ENCODE measurements around the gene TMEM181. TPM values are rescaled to one million over a fixed set of nuclear protein-coding genes. Genes with fewer than 3 reads are reported as not detected.

The TMEM181 gene
- total and polyA plus RNA-seq, 2 experiments from 2014 or later: 20.0 to 46.9 TPM

DNA sequence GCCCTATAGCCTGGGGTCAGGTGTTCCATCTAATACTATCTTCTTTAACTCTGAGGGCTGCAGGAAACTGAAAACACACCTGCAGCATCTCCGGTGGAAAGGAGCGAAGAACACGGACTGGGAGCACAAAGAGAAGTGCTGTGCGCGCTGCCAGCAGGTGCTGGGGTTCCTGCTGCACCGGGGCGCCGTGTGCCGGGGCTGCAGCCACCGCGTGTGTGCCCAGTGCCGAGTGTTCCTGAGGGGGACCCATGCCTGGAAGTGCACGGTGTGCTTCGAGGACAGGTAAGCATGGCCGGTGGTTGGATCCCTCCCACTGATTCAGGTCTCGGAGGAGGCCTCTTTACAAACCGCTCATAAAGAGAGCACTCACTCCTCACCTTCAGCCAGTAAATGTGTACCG is 105.4 kb downstream of the TMEM181 start:
- Histone ChIP-seq H3K79me2 (no peaks in the 10 kb centered on the region), H3K27me3 (no peaks in the 10 kb centered on the region), H4K20me1 (ENCODE audit: insufficient read depth, poor library complexity, severe bottlenecking) (no peaks in the 10 kb centered on the region), H3K27ac (no peak overlapping the region), H3K4me2 (no peak overlapping the region), H3K36me3 (replicated peaks; ENCODE audit: insufficient read depth, low read depth) (no peaks in the 10 kb centered on the region), H3K9me3 (ENCODE audit: low read depth) (no peaks in the 10 kb centered on the region), H2AFZ (no peak overlapping the region), H3K9me2 (replicated peaks; ENCODE audit: insufficient read depth) (no peaks in the 10 kb centered on the region), H3K4me1 (ENCODE audit: insufficient read depth) (peaks cover 32% of the 10 kb centered on the region), H3K4me3 (no peak overlapping the region)
- no peak for TF ChIP-seq EZH2 (IDR thresholded peaks at IDR 0.05; ENCODE audit: borderline replicate concordance)
- TF ChIP-seq, protein P1, sequence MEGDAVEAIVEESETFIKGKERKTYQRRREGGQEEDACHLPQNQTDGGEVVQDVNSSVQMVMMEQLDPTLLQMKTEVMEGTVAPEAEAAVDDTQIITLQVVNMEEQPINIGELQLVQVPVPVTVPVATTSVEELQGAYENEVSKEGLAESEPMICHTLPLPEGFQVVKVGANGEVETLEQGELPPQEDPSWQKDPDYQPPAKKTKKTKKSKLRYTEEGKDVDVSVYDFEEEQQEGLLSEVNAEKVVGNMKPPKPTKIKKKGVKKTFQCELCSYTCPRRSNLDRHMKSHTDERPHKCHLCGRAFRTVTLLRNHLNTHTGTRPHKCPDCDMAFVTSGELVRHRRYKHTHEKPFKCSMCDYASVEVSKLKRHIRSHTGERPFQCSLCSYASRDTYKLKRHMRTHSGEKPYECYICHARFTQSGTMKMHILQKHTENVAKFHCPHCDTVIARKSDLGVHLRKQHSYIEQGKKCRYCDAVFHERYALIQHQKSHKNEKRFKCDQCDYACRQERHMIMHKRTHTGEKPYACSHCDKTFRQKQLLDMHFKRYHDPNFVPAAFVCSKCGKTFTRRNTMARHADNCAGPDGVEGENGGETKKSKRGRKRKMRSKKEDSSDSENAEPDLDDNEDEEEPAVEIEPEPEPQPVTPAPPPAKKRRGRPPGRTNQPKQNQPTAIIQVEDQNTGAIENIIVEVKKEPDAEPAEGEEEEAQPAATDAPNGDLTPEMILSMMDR (IDR thresholded peaks at IDR 0.05; ENCODE audit: poor library complexity): no peak
- no peak for TF ChIP-seq EZH2phosphoT487 (IDR thresholded peaks at IDR 0.05; ENCODE audit: low read depth, severe bottlenecking, unreplicated experiment)
- no peak for DNase-seq (ENCODE audit: low spot score)
- 97% methylated on average over 18 of the region's 18 CpGs for WGBS (ENCODE audit: low lambda C conversion rate, missing lambda C conversion rate)

DNA sequence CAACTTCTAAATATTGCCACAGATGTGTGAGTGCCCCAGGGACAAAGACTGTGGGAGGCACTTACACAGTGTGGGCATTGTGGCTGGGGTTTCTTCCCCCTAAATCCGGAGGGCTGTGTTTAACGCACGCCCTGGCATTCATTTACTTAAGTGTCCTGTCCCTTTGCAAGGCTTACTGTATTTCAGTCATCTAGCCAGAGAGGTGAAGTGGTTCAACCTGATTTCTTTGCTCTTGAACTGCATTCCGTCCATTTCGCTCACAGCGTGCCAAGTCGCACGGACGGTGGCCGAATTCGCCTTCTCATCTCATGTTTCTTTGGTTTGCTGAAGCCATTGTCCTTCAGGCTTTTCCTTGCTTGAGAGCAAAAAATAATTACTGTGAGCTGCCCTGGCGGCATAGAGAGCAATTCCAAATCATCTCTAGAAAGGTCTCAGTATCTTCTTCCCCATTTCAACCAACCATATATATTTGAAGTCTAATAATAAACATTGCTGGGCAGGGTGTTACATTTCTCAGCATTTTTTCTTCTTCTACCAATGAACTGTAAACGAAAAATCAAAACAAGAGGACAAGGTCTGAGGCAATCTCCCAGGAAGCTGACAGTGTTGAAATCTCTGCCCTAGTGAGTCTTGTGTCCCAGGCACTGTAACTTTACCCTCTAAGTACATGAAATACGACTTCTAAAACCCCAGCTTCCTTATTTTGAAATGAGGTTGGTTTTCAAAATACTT is 106.9 kb downstream of the TMEM181 start:
- Histone ChIP-seq H3K79me2 (no peaks in the 10 kb centered on the region), H3K9me3 (ENCODE audit: low read depth) (no peaks in the 10 kb centered on the region), H2AFZ (no peak overlapping the region), H3K27me3 (no peaks in the 10 kb centered on the region), H3K27ac (peak overlapping the region; percentile 65), H3K4me1 (ENCODE audit: insufficient read depth) (peaks cover 32% of the 10 kb centered on the region), H3K4me3 (no peak overlapping the region), H3K36me3 (replicated peaks; ENCODE audit: insufficient read depth, low read depth) (no peaks in the 10 kb centered on the region), H3K4me2 (no peak overlapping the region), H3K9me2 (replicated peaks; ENCODE audit: insufficient read depth) (no peaks in the 10 kb centered on the region), H4K20me1 (ENCODE audit: insufficient read depth, poor library complexity, severe bottlenecking) (no peaks in the 10 kb centered on the region)
- TF ChIP-seq EZH2 (IDR thresholded peaks at IDR 0.05; ENCODE audit: borderline replicate concordance) (no peak), EZH2phosphoT487 (IDR thresholded peaks at IDR 0.05; ENCODE audit: low read depth, severe bottlenecking, unreplicated experiment) (no peak)
- TF ChIP-seq, protein P1 (IDR thresholded peaks at IDR 0.05; ENCODE audit: poor library complexity): no peak
- WGBS (ENCODE audit: low lambda C conversion rate, missing lambda C conversion rate): 70% methylated on average over 14 of the region's 14 CpGs
- no peak for DNase-seq (ENCODE audit: low spot score)

DNA sequence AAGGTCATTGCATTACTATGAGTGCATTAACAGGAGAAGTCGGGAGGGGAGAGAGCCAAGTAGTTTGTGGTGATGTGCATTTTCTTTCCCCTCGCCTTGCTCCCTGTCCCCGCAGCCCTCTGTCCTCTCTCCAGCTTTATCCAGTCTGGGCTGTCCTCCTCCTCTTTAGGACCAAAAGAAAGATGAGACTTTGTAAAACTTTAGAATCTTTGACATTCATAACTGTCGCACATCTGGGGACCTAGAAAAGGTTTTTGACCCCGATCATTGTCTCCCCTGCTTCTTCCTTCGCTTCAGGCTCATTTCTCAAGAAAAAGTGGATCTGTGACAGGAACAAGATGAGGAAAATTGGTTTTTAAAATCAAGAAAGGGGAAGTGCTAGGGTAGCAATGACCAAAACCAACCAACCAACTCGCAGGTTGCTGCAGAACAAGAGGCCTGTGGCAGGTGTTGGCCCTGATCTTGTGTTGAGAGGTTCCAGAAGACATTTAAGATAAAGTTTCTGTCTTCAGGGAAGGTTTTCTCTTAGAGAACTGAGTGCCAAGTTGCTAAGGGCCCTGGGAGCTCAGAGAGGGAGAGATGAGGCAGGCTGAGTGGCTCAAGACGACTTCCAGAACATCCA is 107.6 kb downstream of the TMEM181 start:
- no peaks in the 10 kb centered on the region for H3K9me2 ChIP-seq (replicated peaks; ENCODE audit: insufficient read depth)
- peak overlapping the region; percentile 39 for H3K27ac ChIP-seq
- peaks cover 30% of the 10 kb centered on the region for H3K4me1 ChIP-seq (ENCODE audit: insufficient read depth)
- H3K4me2 ChIP-seq: no peak overlapping the region
- H3K79me2 ChIP-seq: no peaks in the 10 kb centered on the region
- DNase-seq (ENCODE audit: low spot score): no peak
- WGBS (ENCODE audit: low lambda C conversion rate, missing lambda C conversion rate): 85% methylated on average over 8 of the region's 8 CpGs
- no peaks in the 10 kb centered on the region for H3K9me3 ChIP-seq (ENCODE audit: low read depth)
- H3K27me3 ChIP-seq: no peaks in the 10 kb centered on the region
- H2AFZ ChIP-seq: no peak overlapping the region
- TF ChIP-seq EZH2phosphoT487 (IDR thresholded peaks at IDR 0.05; ENCODE audit: low read depth, severe bottlenecking, unreplicated experiment) (no peak), EZH2 (IDR thresholded peaks at IDR 0.05; ENCODE audit: borderline replicate concordance) (no peak)
- TF ChIP-seq, protein P1 (IDR thresholded peaks at IDR 0.05; ENCODE audit: poor library complexity): no peak
- no peaks in the 10 kb centered on the region for H3K36me3 ChIP-seq (replicated peaks; ENCODE audit: insufficient read depth, low read depth)
- H3K4me3 ChIP-seq: no peak overlapping the region
- no peaks in the 10 kb centered on the region for H4K20me1 ChIP-seq (ENCODE audit: insufficient read depth, poor library complexity, severe bottlenecking)
